Neuronal stem cell (in vitro differentiated cells): ENCODE data around the gene ITGB1BP1.

ENCODE experiments used
- DNase-seq: peaks from one replicate; pipeline ENCODE4 v3.0.0-alpha.2; 2013; ENCODE audit warnings: low spot score
- H2AFZ ChIP-seq: one replicate; pipeline ENCODE4 v1.6.1; 2013; ENCODE audit warnings: mild to moderate bottlenecking, low read length, inconsistent platforms
- H2AK5ac ChIP-seq: 2 replicates; pipeline ENCODE4 v1.6.1; 2013; ENCODE audit warnings: low read depth, mild to moderate bottlenecking, inconsistent platforms, low read length, moderate library complexity, mixed read lengths
- H2BK120ac ChIP-seq: 2 replicates; pipeline ENCODE4 v1.6.1; 2013; ENCODE audit warnings: low read depth, mild to moderate bottlenecking, inconsistent platforms, low read length, moderate library complexity, mixed read lengths
- H2BK12ac ChIP-seq: one replicate; pipeline ENCODE4 v1.6.1; 2013; ENCODE audit warnings: low read length, inconsistent platforms
- H2BK15ac ChIP-seq: 2 replicates; pipeline ENCODE4 v1.6.1; 2013; ENCODE audit warnings: mild to moderate bottlenecking, low read length, inconsistent platforms, mixed read lengths
- H2BK5ac ChIP-seq: one replicate; pipeline ENCODE4 v1.6.1; 2013; ENCODE audit warnings: inconsistent platforms, mild to moderate bottlenecking, low read length, moderate library complexity
- H3K14ac ChIP-seq: one replicate; pipeline ENCODE4 v1.6.1; 2013; ENCODE audit warnings: low read length, inconsistent platforms
- H3K18ac ChIP-seq: 2 replicates; pipeline ENCODE4 v1.6.1; 2013; ENCODE audit warnings: low read length, inconsistent platforms
- H3K23ac ChIP-seq: 2 replicates; pipeline ENCODE4 v1.6.1; 2013; ENCODE audit warnings: low read depth, mild to moderate bottlenecking, mixed read lengths, low read length, inconsistent platforms; ENCODE audit not compliant: poor library complexity
- H3K27ac ChIP-seq: replicated peaks from 3 replicates; pipeline ENCODE4 v1.5.1; 2013; ENCODE audit warnings: low read length, inconsistent platforms
- H3K27me3 ChIP-seq, 3 experiments: 2 replicates each; pipeline ENCODE4 v1.6.1; 2013; ENCODE audit warnings: low read length in 3 of 3, mild to moderate bottlenecking in 2 of 3, inconsistent platforms in 1 of 3, low read depth in 1 of 3, mixed read lengths in 1 of 3, moderate library complexity in 1 of 3; ENCODE audit not compliant: control insufficient read depth in 3 of 3, insufficient read depth in 3 of 3
- H3K36me3 ChIP-seq, 2 donors: replicated peaks in 1 of 2; 2 replicates each; pipeline ENCODE4 v1.6.1; 2013; ENCODE audit warnings: low read length in 2 of 2; ENCODE audit not compliant: control insufficient read depth in 2 of 2, insufficient read depth in 2 of 2
- H3K4ac ChIP-seq: 2 replicates; pipeline ENCODE4 v1.6.1; 2013; ENCODE audit warnings: inconsistent platforms, mild to moderate bottlenecking, low read length, moderate library complexity
- H3K4me1 ChIP-seq, 2 donors: 1 replicate in 1 of 2; 2 replicates in 1 of 2; pipeline ENCODE4 v1.6.1; 2013; ENCODE audit warnings: low read length in 2 of 2, low read depth in 1 of 2; ENCODE audit not compliant: control insufficient read depth in 2 of 2, insufficient read depth in 1 of 2
- H3K4me2 ChIP-seq: one replicate; pipeline ENCODE4 v1.6.1; 2013; ENCODE audit warnings: mild to moderate bottlenecking, low read length, inconsistent platforms; ENCODE audit not compliant: insufficient read depth, poor library complexity, severe bottlenecking
- H3K4me3 ChIP-seq, 2 donors: 2 replicates each; pipeline ENCODE4 v1.5.1; 2013; ENCODE audit warnings: low read length in 2 of 2, mild to moderate bottlenecking in 2 of 2, inconsistent platforms in 1 of 2, moderate library complexity in 1 of 2
- H3K79me1 ChIP-seq: one replicate; pipeline ENCODE4 v1.6.1; 2013; ENCODE audit warnings: low read depth, mild to moderate bottlenecking, inconsistent platforms, low read length, moderate library complexity
- H3K9ac ChIP-seq: one replicate; pipeline ENCODE4 v1.6.1; 2013; ENCODE audit warnings: mild to moderate bottlenecking, low read depth, low read length, inconsistent platforms; ENCODE audit not compliant: poor library complexity
- H3K9me3 ChIP-seq, 2 donors: replicated peaks in 1 of 2; 2 replicates each; pipeline versions ENCODE3 to v1.6.1; 2013; ENCODE audit warnings: low read length in 2 of 2, mild to moderate bottlenecking in 2 of 2, inconsistent platforms in 1 of 2, low read depth in 1 of 2, mixed read lengths in 1 of 2, moderate library complexity in 1 of 2; ENCODE audit not compliant: control insufficient read depth in 2 of 2, insufficient read depth in 1 of 2
- H4K8ac ChIP-seq: one replicate; pipeline ENCODE4 v1.6.1; 2013; ENCODE audit warnings: low read depth, mild to moderate bottlenecking, inconsistent platforms, low read length, moderate library complexity
- H4K91ac ChIP-seq: one replicate; pipeline ENCODE4 v1.6.1; 2013; ENCODE audit warnings: low read length, low read depth, mild to moderate bottlenecking, inconsistent platforms; ENCODE audit not compliant: poor library complexity
- WGBS, 2 donors: extraction: QIAGEN DNeasy Blood & Tissue Kit; methylation state at CpG; one replicate each; pipeline ENCODE4 v1.1.7; 2013; ENCODE audit warnings: missing lambda C conversion rate in 2 of 2, mixed read lengths in 1 of 2; ENCODE audit not compliant: insufficient read length in 2 of 2, insufficient replicate concordance in 1 of 2; ENCODE audit errors: extremely low coverage in 2 of 2; 5-methylcytosine and 5-hydroxymethylcytosine counted together

The ITGB1BP1 gene

GRCh38 chr2:9462313-9462712, 39.0 kb upstream of the ITGB1BP1 start:
- Histone ChIP-seq H3K14ac (no peak overlapping the region), H2AK5ac (no peak overlapping the region), H3K4me1 (no peaks in the 10 kb centered on the region), H3K79me1 (no peaks in the 10 kb centered on the region), H2BK120ac (no peak overlapping the region), H3K4me3 (no peak overlapping the region), H4K8ac (no peak overlapping the region), H2BK12ac (no peak overlapping the region), H3K23ac (no peak overlapping the region), H2BK15ac (no peak overlapping the region), H4K91ac (no peak overlapping the region), H2AFZ (no peak overlapping the region), H3K36me3 (peaks cover 15 to 92% of the 10 kb centered on the region in 2 donors), H3K4me2 (no peak overlapping the region), H3K4ac (no peak overlapping the region), H3K18ac (no peak overlapping the region), H3K9ac (no peak overlapping the region), H3K9me3 (peaks cover 0 to 2% of the 10 kb centered on the region in 2 donors), H2BK5ac (no peak overlapping the region), H3K27me3 (no peaks in the 10 kb centered on the region), H3K27ac (no peak overlapping the region)
- WGBS, 2 donors, result no CpG with 5 or more reads among the region's 5 CpGs
- no peak for DNase-seq

DNA sequence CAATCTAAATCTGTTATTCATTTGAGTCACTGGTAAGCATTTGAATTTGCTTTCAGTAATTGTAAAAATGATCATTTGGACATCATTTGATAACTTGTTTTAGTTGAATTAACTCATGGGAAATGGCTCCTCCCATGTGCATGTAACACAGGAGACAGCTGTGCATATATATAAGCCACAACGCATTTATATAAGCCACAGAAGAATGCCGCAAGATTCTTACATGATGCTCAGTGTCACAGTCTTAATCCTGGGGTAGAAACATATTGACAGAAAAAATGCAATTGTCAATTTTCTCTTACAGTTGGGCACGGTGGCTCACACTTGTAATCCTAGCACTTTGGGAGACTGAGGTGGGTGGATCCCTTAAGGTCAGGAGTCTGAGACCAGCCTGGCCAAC, 37.8 kb upstream of the ITGB1BP1 start:
- H2AFZ ChIP-seq, result no peak overlapping the region
- no peak overlapping the region for H2BK5ac ChIP-seq
- no peaks in the 10 kb centered on the region for H3K4me1 ChIP-seq
- H3K27me3 ChIP-seq, result no peaks in the 10 kb centered on the region
- no peak overlapping the region for H3K4me2 ChIP-seq
- no CpG with 5 or more reads among the region's 3 CpGs for WGBS, 2 donors
- no peak overlapping the region for H3K4me3 ChIP-seq
- peaks cover 12 to 92% of the 10 kb centered on the region in 2 donors for H3K36me3 ChIP-seq
- no peak overlapping the region for H3K27ac ChIP-seq
- H3K14ac ChIP-seq, result no peak overlapping the region
- H3K9ac ChIP-seq, result no peak overlapping the region
- H2BK15ac ChIP-seq, result no peak overlapping the region
- H3K23ac ChIP-seq, result no peak overlapping the region
- no peak for DNase-seq
- H3K79me1 ChIP-seq, result no peaks in the 10 kb centered on the region
- no peak overlapping the region for H2BK12ac ChIP-seq
- peaks cover 0 to 2% of the 10 kb centered on the region in 2 donors for H3K9me3 ChIP-seq
- no peak overlapping the region for H4K91ac ChIP-seq
- H4K8ac ChIP-seq, result no peak overlapping the region
- H3K4ac ChIP-seq, result no peak overlapping the region
- H2BK120ac ChIP-seq, result no peak overlapping the region
- no peak overlapping the region for H3K18ac ChIP-seq
- no peak overlapping the region for H2AK5ac ChIP-seq

- no peak overlapping the region for H3K9ac ChIP-seq
- H3K27ac ChIP-seq, result no peak overlapping the region
- H2AFZ ChIP-seq, result no peak overlapping the region
- no peaks in the 10 kb centered on the region for H3K79me1 ChIP-seq
- no peak overlapping the region for H3K4ac ChIP-seq
- no peak overlapping the region for H2AK5ac ChIP-seq
- no peak overlapping the region for H2BK120ac ChIP-seq
- H3K27me3 ChIP-seq, result no peaks in the 10 kb centered on the region
- no CpG with 5 or more reads among the region's 3 CpGs for WGBS, 2 donors
- no peak overlapping the region for H3K4me2 ChIP-seq
- no peak overlapping the region for H2BK5ac ChIP-seq
- H3K23ac ChIP-seq, result no peak overlapping the region
- no peak overlapping the region for H3K18ac ChIP-seq
- no peak overlapping the region for H4K8ac ChIP-seq
- no peak overlapping the region for H3K4me3 ChIP-seq
- H3K4me1 ChIP-seq, result no peaks in the 10 kb centered on the region
- peaks cover 10 to 92% of the 10 kb centered on the region in 2 donors for H3K36me3 ChIP-seq
- H3K9me3 ChIP-seq, result no peaks in the 10 kb centered on the region
- H4K91ac ChIP-seq, result no peak overlapping the region
- H2BK15ac ChIP-seq, result no peak overlapping the region
- DNase-seq, result no peak
- no peak overlapping the region for H3K14ac ChIP-seq
- no peak overlapping the region for H2BK12ac ChIP-seq
Measured at GRCh38 chr2:9460441-9461017, 37.2 kb upstream of the ITGB1BP1 start.

DNA sequence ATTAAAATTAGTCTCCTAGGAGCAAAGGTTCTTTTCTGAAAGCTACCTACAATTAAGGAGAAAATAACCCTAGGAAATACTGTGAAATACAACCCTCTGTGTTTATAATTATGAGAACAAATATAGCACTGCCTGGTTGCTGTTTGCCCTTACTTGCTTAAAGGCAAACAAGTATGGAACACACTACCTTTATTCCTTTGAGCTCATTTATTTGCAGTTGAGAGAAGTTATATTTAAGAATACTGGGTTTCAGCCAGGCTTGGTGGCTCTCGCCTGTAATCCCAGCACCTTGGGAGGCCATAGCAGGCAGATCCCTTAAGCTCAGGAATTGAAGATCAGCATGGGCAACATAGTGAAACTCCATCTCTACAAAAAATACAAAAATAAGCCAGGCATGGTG, 27.9 kb upstream of the ITGB1BP1 start:
- H3K4me1 ChIP-seq, result no peaks in the 10 kb centered on the region
- no peak overlapping the region for H3K9ac ChIP-seq
- no peak overlapping the region for H3K23ac ChIP-seq
- H3K27ac ChIP-seq, result no peak overlapping the region
- H2BK12ac ChIP-seq, result no peak overlapping the region
- H2BK5ac ChIP-seq, result no peak overlapping the region
- H2AFZ ChIP-seq, result no peak overlapping the region
- peaks cover 20 to 92% of the 10 kb centered on the region in 2 donors for H3K36me3 ChIP-seq
- no peak overlapping the region for H3K14ac ChIP-seq
- H2BK120ac ChIP-seq, result no peak overlapping the region
- H4K8ac ChIP-seq, result no peak overlapping the region
- no peak overlapping the region for H2BK15ac ChIP-seq
- no peak overlapping the region for H2AK5ac ChIP-seq
- H3K18ac ChIP-seq, result no peak overlapping the region
- H3K27me3 ChIP-seq, result no peaks in the 10 kb centered on the region
- no peak overlapping the region for H3K4me3 ChIP-seq
- H3K9me3 ChIP-seq, result no peaks in the 10 kb centered on the region
- H3K79me1 ChIP-seq, result no peaks in the 10 kb centered on the region
- no peak overlapping the region for H3K4me2 ChIP-seq
- no CpG with 5 or more reads among the region's 1 CpG for WGBS, 2 donors
- DNase-seq, result no peak
- H3K4ac ChIP-seq, result no peak overlapping the region
- no peak overlapping the region for H4K91ac ChIP-seq
